ENCODE data around the gene C16orf95.

C16orf95 gene

GRCh38 chr16:87311387-87311786, 5.8 kb downstream of the C16orf95 start:
- DNase-seq, result no peak

- no peak for DNase-seq
Measured at GRCh38 chr16:87310610-87311009, 6.6 kb downstream of the C16orf95 start.

- DNase-seq, result no peak
Measured at GRCh38 chr16:87309620-87310525, 7.3 kb downstream of the C16orf95 start.

- DNase-seq, result no peak
Measured at GRCh38 chr16:87308826-87309225, 8.4 kb downstream of the C16orf95 start.

- no peak for DNase-seq
Measured at GRCh38 chr16:87306516-87306915, 10.7 kb downstream of the C16orf95 start.

- no peak for DNase-seq
Measured at GRCh38 chr16:87305505-87306391, 11.4 kb downstream of the C16orf95 start.

- no peak for DNase-seq
Measured at GRCh38 chr16:87304951-87305350, 12.2 kb downstream of the C16orf95 start.

GRCh38 chr16:87303962-87304521, 13.2 kb downstream of the C16orf95 start:
- DNase-seq, result no peak

GRCh38 chr16:87303431-87303930, 13.7 kb downstream of the C16orf95 start:
- no peak for DNase-seq

GRCh38 chr16:87298857-87299465, 18.2 kb downstream of the C16orf95 start:
- DNase-seq, result no peak

GRCh38 chr16:87297918-87298631, 19.1 kb downstream of the C16orf95 start:
- DNase-seq, result no peak

GRCh38 chr16:87297407-87297806, 19.8 kb downstream of the C16orf95 start:
- no peak for DNase-seq

- no peak for DNase-seq
Measured at GRCh38 chr16:87295661-87296531, 21.3 kb downstream of the C16orf95 start.

GRCh38 chr16:87295259-87295658, 21.9 kb downstream of the C16orf95 start:
- no peak for DNase-seq

GRCh38 chr16:87293990-87294389, 23.2 kb downstream of the C16orf95 start:
- DNase-seq, result no peak

- no peak for DNase-seq
Measured at GRCh38 chr16:87291944-87292343, 25.2 kb downstream of the C16orf95 start.

- DNase-seq, result no peak
Measured at GRCh38 chr16:87288753-87289362, 28.3 kb downstream of the C16orf95 start.

- DNase-seq, result no peak
Measured at GRCh38 chr16:87286839-87287626, 30.2 kb downstream of the C16orf95 start.

- no peak for DNase-seq
Measured at GRCh38 chr16:87284183-87284582, 33.0 kb downstream of the C16orf95 start.

Measured in activated effector memory CD4-positive, alpha-beta T cell treated with Interleukin-2 at 50 U/mL for 16 hours (primary cell).